ENCODE data around the gene ASTL. TPM values are rescaled to one million over a fixed set of nuclear protein-coding genes. Genes with fewer than 3 reads are reported as not detected.

Gene ASTL
- total RNA-seq, 1 donor from 2014 or later, result not detected

DNA sequence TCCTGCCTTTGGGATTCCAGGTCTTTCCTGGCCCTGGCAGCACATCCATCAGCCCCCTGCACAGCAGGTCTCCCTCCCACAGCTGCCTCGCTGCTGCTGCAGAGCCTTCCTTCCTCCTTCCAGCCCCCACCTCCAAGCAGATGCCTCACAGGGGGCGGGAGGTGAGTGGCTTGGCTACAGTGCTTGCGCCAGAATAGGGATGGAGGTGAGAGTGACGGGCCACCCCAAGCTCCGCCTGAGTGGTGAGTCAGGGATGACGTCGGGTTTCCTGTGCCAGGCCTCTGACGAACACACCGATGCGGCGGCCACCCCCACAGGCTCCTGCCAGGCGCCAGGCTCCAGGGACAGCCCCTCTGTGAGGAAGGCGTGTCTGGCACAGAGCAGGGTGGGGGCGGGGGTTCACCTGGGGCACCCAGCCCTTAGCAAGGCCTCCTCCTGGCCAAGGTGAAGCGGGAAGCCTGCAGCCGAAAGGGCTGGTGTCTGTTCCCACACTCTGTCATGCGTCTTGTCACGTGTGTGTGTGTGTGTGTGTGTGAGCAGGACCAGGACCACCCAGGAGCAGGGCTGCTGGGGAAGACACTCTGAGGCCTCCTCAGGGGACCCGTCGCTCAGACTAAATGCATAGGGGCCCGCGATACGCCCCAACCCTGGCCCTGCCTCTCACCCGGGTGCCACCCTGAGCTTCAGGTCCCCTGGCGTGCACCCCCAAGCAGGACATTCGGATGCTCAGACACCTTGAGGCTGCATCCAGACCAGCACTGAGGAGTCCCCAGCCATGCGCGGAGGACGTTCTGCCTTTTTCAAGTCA, 10.3 kb upstream of the ASTL start:
- Mint-ChIP-seq H3K27me3 (ENCODE audit: unreplicated experiment) (no peaks in the 10 kb centered on the region), H3K27ac (ENCODE audit: unreplicated experiment) (no peak overlapping the region), H3K36me3 (ENCODE audit: unreplicated experiment) (no peaks in the 10 kb centered on the region), H3K9me3 (ENCODE audit: unreplicated experiment) (no peaks in the 10 kb centered on the region), H3K4me1 (ENCODE audit: unreplicated experiment) (no peaks in the 10 kb centered on the region), H3K4me3 (ENCODE audit: unreplicated experiment) (no peak overlapping the region)
- no peak for DNase-seq (ENCODE audit: extremely low spot score, unreplicated experiment)
- TF ChIP-seq, protein P1, sequence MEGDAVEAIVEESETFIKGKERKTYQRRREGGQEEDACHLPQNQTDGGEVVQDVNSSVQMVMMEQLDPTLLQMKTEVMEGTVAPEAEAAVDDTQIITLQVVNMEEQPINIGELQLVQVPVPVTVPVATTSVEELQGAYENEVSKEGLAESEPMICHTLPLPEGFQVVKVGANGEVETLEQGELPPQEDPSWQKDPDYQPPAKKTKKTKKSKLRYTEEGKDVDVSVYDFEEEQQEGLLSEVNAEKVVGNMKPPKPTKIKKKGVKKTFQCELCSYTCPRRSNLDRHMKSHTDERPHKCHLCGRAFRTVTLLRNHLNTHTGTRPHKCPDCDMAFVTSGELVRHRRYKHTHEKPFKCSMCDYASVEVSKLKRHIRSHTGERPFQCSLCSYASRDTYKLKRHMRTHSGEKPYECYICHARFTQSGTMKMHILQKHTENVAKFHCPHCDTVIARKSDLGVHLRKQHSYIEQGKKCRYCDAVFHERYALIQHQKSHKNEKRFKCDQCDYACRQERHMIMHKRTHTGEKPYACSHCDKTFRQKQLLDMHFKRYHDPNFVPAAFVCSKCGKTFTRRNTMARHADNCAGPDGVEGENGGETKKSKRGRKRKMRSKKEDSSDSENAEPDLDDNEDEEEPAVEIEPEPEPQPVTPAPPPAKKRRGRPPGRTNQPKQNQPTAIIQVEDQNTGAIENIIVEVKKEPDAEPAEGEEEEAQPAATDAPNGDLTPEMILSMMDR (IDR thresholded peaks at IDR 0.05), result no peak

DNA sequence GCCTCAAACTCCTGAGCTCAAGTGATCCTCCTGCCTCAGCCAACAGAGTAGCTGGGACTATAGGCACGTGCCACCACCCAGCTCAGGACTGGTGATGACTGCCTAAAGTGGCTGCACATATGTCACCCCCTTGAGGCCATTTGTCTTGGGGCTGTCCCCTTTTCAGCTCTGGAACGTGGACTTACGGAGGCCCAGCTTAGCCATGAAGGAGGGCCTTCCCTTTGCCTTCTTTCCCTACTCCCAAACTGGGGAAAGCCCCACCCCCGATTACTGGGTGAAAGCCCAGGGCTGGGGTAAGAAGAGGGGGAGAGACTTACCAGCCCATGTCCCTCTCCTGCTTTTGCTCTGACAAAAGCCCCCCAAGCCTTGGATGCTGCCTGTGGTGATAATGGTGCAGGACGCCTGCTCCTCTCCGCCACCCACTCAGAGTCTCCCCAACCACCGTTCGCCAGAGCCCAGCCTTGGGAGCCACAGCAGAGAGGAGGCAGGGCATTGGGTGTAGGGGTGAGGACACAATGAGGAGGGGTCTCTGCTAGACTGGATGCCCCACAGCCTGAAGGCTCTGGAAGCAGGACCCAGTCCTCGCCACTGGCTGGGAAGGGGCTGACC, 9.4 kb upstream of the ASTL start:
- no peak overlapping the region for H3K27ac Mint-ChIP-seq (ENCODE audit: unreplicated experiment)
- H3K9me3 Mint-ChIP-seq (ENCODE audit: unreplicated experiment), result no peaks in the 10 kb centered on the region
- H3K4me1 Mint-ChIP-seq (ENCODE audit: unreplicated experiment), result no peaks in the 10 kb centered on the region
- TF ChIP-seq, protein P1 (IDR thresholded peaks at IDR 0.05), result no peak
- H3K4me3 Mint-ChIP-seq (ENCODE audit: unreplicated experiment), result no peak overlapping the region
- no peaks in the 10 kb centered on the region for H3K36me3 Mint-ChIP-seq (ENCODE audit: unreplicated experiment)
- no peaks in the 10 kb centered on the region for H3K27me3 Mint-ChIP-seq (ENCODE audit: unreplicated experiment)
- DNase-seq (ENCODE audit: extremely low spot score, unreplicated experiment), result no peak

DNA sequence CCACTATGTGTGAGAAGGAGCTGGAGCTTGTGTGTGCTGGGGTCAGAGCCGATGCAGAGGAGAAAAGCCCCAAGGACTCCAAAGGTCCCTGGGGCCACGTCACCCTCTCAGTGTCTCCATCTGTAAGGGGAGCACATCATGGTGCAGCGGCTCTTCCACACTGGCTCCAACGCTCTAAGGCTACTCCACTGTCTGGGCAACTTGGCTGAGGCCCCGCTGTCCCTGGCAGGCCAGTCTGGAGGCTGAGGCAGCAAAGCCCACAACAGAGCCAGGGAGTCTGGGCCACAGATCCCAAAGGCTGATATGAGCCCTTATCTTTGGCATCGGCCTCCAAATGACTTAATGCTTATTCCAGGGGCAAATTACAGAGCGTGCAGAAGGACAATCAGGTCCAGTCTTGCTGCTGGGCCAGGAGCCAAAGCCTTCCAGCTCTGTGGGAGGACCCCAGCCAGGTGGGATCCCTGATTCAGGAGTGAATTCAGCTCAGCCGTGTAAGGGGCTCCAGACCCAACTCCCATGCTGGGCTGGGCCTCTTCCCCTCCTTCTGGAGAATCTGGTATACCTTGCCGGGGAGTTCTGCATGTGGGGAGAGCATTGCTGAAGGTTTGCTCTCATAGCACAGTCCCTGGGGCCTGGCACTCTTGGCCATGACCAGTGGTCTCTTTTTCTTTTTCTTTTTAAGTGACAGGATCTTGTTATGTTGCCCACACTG, 8.7 kb upstream of the ASTL start:
- H3K27ac Mint-ChIP-seq (ENCODE audit: unreplicated experiment), result no peak overlapping the region
- H3K4me1 Mint-ChIP-seq (ENCODE audit: unreplicated experiment), result no peaks in the 10 kb centered on the region
- TF ChIP-seq, protein P1 (IDR thresholded peaks at IDR 0.05), result no peak
- DNase-seq (ENCODE audit: extremely low spot score, unreplicated experiment), result no peak
- no peaks in the 10 kb centered on the region for H3K27me3 Mint-ChIP-seq (ENCODE audit: unreplicated experiment)
- no peaks in the 10 kb centered on the region for H3K36me3 Mint-ChIP-seq (ENCODE audit: unreplicated experiment)
- H3K9me3 Mint-ChIP-seq (ENCODE audit: unreplicated experiment), result no peaks in the 10 kb centered on the region
- H3K4me3 Mint-ChIP-seq (ENCODE audit: unreplicated experiment), result no peak overlapping the region

DNA sequence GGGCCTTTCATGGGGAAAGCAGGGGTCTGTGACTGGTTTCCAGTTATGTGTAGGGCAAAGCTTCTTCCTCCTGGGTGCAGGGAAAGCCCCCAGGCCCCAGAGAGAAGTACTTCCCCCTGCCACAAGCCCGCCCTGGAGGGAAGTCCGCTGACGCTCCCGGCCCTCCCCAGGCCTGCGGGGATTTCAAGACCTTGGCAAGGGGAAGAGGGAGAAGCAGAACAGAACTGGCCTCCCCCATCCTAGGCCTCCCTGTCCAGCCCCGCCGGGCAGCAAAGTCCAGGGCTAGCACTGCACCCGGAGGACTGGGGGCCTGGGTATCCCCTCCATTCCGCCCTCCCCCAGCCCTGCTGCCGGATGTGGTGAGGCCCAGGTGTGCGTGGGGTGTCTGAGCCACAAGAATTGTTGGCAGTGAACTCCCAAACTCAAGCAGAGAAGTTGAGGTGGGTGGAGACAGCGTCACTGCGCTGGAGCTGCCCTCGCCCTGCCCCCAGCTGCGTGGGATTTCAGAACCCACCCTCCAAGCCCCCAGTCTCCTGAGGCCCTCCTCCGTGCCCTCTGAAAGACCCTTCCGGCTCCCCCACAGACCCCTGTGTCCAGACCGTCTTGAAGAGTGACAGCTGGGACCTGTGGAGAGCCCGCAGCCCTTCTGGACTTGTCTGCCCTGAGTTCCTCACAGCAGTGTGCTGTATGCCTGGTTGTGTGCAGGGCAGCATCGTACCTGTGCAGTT, 8.0 kb upstream of the ASTL start:
- no peak overlapping the region for H3K4me3 Mint-ChIP-seq (ENCODE audit: unreplicated experiment)
- H3K36me3 Mint-ChIP-seq (ENCODE audit: unreplicated experiment), result no peaks in the 10 kb centered on the region
- no peaks in the 10 kb centered on the region for H3K9me3 Mint-ChIP-seq (ENCODE audit: unreplicated experiment)
- H3K4me1 Mint-ChIP-seq (ENCODE audit: unreplicated experiment), result no peaks in the 10 kb centered on the region
- no peaks in the 10 kb centered on the region for H3K27me3 Mint-ChIP-seq (ENCODE audit: unreplicated experiment)
- no peak overlapping the region for H3K27ac Mint-ChIP-seq (ENCODE audit: unreplicated experiment)
- TF ChIP-seq, protein P1 (IDR thresholded peaks at IDR 0.05), result no peak
- no peak for DNase-seq (ENCODE audit: extremely low spot score, unreplicated experiment)

Data from osteocyte (in vitro differentiated cells).